MCF 10A (cell line): ENCODE results near the gene CELSR1. TPM values are rescaled to one million over a fixed set of nuclear protein-coding genes. Genes with fewer than 3 reads are reported as not detected.

Experiments
- BruUV-seq: library from RNA; stranded (reverse); fragments of 400-500 nt; replicated peaks from 2 replicates; lab custom pipeline; 2021; lab: Mats Ljungman, UMichigan
- CTCF ChIA-PET: fragments of 300-600 bp; sonication (Branson Sonifier 250); formaldehyde crosslinking; extraction: SDS; loops from one replicate; lab custom pipeline; 2021; ENCODE audit warnings: antibody characterized with exemption, inconsistent platforms; lab: Yijun Ruan, JAX
- POLR2A ChIA-PET: fragments of 300-600, 350-650 bp; sonication (Branson Sonifier 250); formaldehyde crosslinking; extraction: SDS; loops from one replicate; lab custom pipeline; 2020; ENCODE audit warnings: antibody characterized with exemption, inconsistent platforms; lab: Yijun Ruan, JAX
- DNase-seq: peaks from one replicate; pipeline ENCODE4 v3.0.0-alpha.2; 2018; ENCODE audit not compliant: unreplicated experiment
- H3K27ac Mint-ChIP-seq: one replicate; pipeline ENCODE4 v1.8.0; 2022; ENCODE audit warnings: mild to moderate bottlenecking, low read depth, mixed read lengths; ENCODE audit not compliant: unreplicated experiment
- H3K27me3 Mint-ChIP-seq: one replicate; pipeline ENCODE4 v1.8.0; 2022; ENCODE audit warnings: mixed read lengths; ENCODE audit not compliant: insufficient read depth, unreplicated experiment
- H3K36me3 Mint-ChIP-seq: one replicate; pipeline ENCODE4 v1.8.0; 2022; ENCODE audit warnings: mild to moderate bottlenecking, moderate library complexity, mixed read lengths; ENCODE audit not compliant: insufficient read depth, unreplicated experiment
- H3K4me1 Mint-ChIP-seq: one replicate; pipeline ENCODE4 v1.8.0; 2022; ENCODE audit warnings: mixed read lengths; ENCODE audit not compliant: insufficient read depth, unreplicated experiment
- H3K4me3 Mint-ChIP-seq: one replicate; pipeline ENCODE4 v1.8.0; 2022; ENCODE audit warnings: mild to moderate bottlenecking, moderate library complexity, mixed read lengths; ENCODE audit not compliant: unreplicated experiment
- H3K9me3 Mint-ChIP-seq: one replicate; pipeline ENCODE4 v1.8.0; 2022; ENCODE audit warnings: mixed read lengths; ENCODE audit not compliant: unreplicated experiment
- intact Hi-C: fragments of 100-400 bp; cut with micrococcal nuclease; formaldehyde crosslinking; loops from 2 replicates; pipeline ENCODE4 v1.14.1; 2022
- total RNA-seq: library from RNA; stranded (reverse); gene quantifications from 2 replicates; pipeline ENCODE4 v1.2.3, GENCODE V29; 2022
- TF ChIP-seq, protein P1 (sequence below): fragments of 200-600 bp; IDR thresholded peaks from one replicate; pipeline ENCODE4 v1.8.0; 2022; ENCODE audit warnings: antibody characterized with exemption, mild to moderate bottlenecking; ENCODE audit not compliant: unreplicated experiment

Gene CELSR1
- total RNA-seq, 1 experiment from 2014 or later: 49.1 TPM

DNA sequence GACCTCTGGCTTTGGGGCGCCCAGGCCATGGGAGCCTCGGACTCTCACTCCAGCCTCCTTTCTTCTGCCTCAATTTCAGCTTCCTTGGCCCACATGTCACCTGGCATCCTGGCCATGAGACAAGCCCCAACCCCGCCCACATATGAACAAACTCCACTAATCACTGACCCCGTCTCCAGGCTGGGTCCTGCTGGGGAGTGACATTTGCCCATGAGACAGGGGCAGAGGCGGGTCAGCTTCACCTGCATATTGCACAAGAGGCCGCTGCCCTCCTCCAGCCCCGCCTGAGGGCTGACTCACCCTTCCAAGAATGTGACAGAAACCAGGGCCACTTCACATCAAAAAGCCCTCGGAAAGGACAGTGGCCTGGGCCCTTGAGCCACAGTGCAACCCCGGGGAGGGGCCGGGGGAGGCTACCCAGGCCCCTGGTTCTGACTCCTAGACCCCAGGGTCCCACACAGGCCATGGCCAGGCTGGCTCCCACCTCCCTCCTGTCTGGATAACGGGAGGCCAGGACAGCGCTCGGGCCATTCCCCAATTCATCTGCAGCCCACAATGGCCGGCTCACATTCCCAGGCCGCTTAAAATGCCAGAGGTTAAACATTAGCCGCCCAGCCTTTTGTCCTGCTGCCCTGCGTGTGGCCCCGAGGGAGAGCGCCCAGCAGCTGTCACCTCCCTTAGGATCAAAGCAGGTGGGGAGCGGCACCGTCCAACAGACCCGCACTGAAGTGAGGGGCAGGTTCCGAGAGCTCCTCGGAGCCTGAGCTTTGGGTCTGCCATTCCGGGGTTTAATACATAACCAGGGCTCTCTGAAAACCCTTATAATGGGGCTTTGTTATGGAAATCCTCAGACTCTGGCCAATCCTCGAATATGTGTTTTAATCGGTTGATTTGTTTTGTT is 159.6 kb downstream of the CELSR1 start:
- TF ChIP-seq, protein P1, sequence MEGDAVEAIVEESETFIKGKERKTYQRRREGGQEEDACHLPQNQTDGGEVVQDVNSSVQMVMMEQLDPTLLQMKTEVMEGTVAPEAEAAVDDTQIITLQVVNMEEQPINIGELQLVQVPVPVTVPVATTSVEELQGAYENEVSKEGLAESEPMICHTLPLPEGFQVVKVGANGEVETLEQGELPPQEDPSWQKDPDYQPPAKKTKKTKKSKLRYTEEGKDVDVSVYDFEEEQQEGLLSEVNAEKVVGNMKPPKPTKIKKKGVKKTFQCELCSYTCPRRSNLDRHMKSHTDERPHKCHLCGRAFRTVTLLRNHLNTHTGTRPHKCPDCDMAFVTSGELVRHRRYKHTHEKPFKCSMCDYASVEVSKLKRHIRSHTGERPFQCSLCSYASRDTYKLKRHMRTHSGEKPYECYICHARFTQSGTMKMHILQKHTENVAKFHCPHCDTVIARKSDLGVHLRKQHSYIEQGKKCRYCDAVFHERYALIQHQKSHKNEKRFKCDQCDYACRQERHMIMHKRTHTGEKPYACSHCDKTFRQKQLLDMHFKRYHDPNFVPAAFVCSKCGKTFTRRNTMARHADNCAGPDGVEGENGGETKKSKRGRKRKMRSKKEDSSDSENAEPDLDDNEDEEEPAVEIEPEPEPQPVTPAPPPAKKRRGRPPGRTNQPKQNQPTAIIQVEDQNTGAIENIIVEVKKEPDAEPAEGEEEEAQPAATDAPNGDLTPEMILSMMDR: no peak
- CTCF ChIA-PET: interaction anchor here (1.6 to 4.4 kb wide), 2 partner anchors 10 to 164 kb away, joined by 6 to 18 read pairs; no protein-coding TSS in a partner anchor
- no peaks in the 10 kb centered on the region for H3K9me3 Mint-ChIP-seq
- H3K36me3 Mint-ChIP-seq: peaks cover 69% of the 10 kb centered on the region
- peaks cover 4% of the 10 kb centered on the region for H3K4me1 Mint-ChIP-seq
- no TSS peak for BruUV-seq
- H3K27me3 Mint-ChIP-seq: no peaks in the 10 kb centered on the region
- POLR2A ChIA-PET: no interaction called here
- intact Hi-C loops: loop anchor here (10.0 kb wide), 1 partner anchor 77 kb away; no protein-coding TSS in a partner anchor
- H3K27ac Mint-ChIP-seq: no peak overlapping the region
- no peak overlapping the region for H3K4me3 Mint-ChIP-seq
- peak; percentile 43 for DNase-seq

DNA sequence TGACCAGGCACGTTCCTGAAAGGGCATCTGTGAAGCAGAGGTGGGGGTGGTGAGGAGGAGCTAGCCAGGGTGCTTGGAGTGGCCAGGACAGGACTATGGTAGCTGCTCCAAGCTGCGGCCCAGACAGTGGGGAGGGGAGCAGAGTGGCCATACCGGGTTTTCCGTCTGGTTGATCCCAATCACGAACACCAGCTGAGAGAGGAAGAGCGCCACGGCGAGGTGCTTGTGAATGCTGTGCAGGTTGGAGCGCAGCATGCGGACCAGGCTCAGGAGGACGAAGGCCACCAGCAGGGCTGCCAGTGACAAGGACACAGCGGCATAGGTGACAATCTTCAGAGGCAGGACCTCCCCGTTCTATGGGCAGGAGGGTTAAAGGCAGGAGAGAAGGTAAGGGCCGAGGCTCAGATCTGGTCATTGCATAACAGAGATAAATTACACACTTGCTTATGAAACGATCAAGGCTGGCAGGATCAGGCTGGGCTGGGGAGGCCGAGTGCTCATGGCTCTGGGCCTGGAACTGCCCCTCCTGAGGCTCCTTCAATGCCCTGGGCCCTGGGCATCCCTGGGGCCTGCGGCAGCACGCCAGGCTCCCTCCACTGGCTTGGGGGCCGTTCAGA is 160.4 kb downstream of the CELSR1 start:
- peaks cover 4% of the 10 kb centered on the region for H3K4me1 Mint-ChIP-seq
- H3K9me3 Mint-ChIP-seq: no peaks in the 10 kb centered on the region
- intact Hi-C loops: loop anchor here (10.0 kb wide), 1 partner anchor 78 kb away; no protein-coding TSS in a partner anchor
- BruUV-seq: no TSS peak
- H3K27ac Mint-ChIP-seq: no peak overlapping the region
- DNase-seq: no peak
- ChIA-PET CTCF (interaction anchor here (1.6 to 4.4 kb wide), 2 partner anchors 10 to 165 kb away, joined by 6 to 18 read pairs; no protein-coding TSS in a partner anchor), POLR2A (no interaction called here)
- TF ChIP-seq, protein P1: no peak
- H3K4me3 Mint-ChIP-seq: no peak overlapping the region
- peaks cover 68% of the 10 kb centered on the region for H3K36me3 Mint-ChIP-seq
- no peaks in the 10 kb centered on the region for H3K27me3 Mint-ChIP-seq

DNA sequence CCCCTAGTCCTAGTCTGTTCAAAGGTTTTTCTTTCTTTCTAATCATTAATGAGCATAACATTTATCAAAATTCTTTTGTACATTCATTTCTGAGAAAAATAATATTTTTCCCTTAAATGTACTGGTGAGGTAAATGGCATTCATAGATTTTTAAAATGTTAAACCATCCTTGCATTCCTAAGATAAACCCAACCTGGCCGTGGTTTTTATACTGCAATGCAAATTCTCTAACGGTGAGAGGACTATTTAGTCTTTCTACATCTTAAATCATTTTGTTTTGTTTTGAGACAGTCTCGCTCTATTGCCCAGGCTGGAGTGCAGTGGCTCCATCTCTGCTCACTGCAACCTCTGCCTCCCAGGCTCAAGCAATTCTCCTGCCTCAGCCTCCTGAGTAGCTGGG is 161.3 kb downstream of the CELSR1 start:
- Mint-ChIP-seq H3K4me1 (peaks cover 10% of the 10 kb centered on the region), H3K9me3 (no peaks in the 10 kb centered on the region)
- CTCF ChIA-PET: interaction anchor here (4.4 kb wide), 1 partner anchor 9 kb away, joined by 18 read pairs; no protein-coding TSS in a partner anchor

More for the DNA sequence above, 161.3 kb downstream of the CELSR1 start:
- TF ChIP-seq, protein P1: no peak
- POLR2A ChIA-PET: no interaction called here
- no peak for DNase-seq
- Mint-ChIP-seq H3K27ac (no peak overlapping the region), H3K36me3 (peaks cover 60% of the 10 kb centered on the region), H3K27me3 (no peaks in the 10 kb centered on the region), H3K4me3 (no peak overlapping the region)
- BruUV-seq: no TSS peak
- intact Hi-C loops: loop anchor here (10.0 kb wide), 1 partner anchor 79 kb away; no protein-coding TSS in a partner anchor
